Body of pancreas (tissue), 4 donors: ENCODE measurements around the gene C1QTNF12.

ENCODE experiments used
- POLR2A ChIP-seq, 3 donors: fragments of 450-650 bp; IDR thresholded peaks; one replicate each; pipeline ENCODE4 v1.6.1; 2016; ENCODE audit warnings: antibody characterized with exemption in 3 of 3, mild to moderate bottlenecking in 2 of 3
- TF ChIP-seq, protein P1 (sequence below), 7 experiments: fragments of 450-650 bp in 4 of 7; fragments of 200-600 bp in 3 of 7; sonication (generic) in 3 of 7; IDR thresholded peaks; one replicate each; pipeline ENCODE4 v1.5.1; 2016 to 2019; ENCODE audit warnings: antibody characterized with exemption in 7 of 7

DNA sequence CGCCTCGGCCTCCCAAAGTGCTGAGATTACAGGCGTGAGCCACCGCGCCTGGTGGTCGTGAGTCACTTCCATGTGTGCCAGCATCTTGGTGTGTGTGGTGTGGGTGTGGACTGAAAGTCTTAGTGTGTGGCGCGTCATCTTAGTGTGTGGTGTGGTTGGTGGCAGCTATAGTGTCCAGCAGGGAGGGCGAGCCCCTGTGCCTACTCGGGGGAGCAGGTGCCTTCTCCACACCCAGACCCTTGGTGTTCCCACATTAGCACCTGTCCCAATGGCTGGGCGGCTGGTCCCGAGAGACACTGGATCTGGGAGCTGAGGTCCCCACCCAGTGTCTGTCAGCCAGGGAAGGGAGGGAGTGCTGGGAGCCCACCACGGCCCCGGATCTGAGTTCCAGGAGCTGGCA lies 36.5 kb upstream of the C1QTNF12 start:
- TF ChIP-seq, protein P1, sequence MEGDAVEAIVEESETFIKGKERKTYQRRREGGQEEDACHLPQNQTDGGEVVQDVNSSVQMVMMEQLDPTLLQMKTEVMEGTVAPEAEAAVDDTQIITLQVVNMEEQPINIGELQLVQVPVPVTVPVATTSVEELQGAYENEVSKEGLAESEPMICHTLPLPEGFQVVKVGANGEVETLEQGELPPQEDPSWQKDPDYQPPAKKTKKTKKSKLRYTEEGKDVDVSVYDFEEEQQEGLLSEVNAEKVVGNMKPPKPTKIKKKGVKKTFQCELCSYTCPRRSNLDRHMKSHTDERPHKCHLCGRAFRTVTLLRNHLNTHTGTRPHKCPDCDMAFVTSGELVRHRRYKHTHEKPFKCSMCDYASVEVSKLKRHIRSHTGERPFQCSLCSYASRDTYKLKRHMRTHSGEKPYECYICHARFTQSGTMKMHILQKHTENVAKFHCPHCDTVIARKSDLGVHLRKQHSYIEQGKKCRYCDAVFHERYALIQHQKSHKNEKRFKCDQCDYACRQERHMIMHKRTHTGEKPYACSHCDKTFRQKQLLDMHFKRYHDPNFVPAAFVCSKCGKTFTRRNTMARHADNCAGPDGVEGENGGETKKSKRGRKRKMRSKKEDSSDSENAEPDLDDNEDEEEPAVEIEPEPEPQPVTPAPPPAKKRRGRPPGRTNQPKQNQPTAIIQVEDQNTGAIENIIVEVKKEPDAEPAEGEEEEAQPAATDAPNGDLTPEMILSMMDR (IDR thresholded peaks at IDR 0.05) = no peak
- no peak for TF ChIP-seq POLR2A (IDR thresholded peaks at IDR 0.05)
